IMR-90 (cell line): ENCODE data around the gene CFD. TPM values are rescaled to one million over a fixed set of nuclear protein-coding genes. Genes with fewer than 3 reads are reported as not detected.
A peak's percentile ranks its signal among the peaks of the same experiment; 100 is the strongest.

ENCODE experiments used
- ATAC-seq: fragments of 200-7000 bp; cut with Tn5 transposase; 2 replicates; pipeline ENCODE4 v1.9.1; 2020; ENCODE audit warnings: low read depth, mild to moderate bottlenecking, moderate library complexity
- BruUV-seq: library from RNA; stranded (reverse); fragments of 400-500 nt; replicated peaks from 2 replicates; lab custom pipeline; 2021; lab: Mats Ljungman, UMichigan
- CTCF ChIA-PET: fragments of 300-600 bp; formaldehyde crosslinking; extraction: SDS; loops from one replicate; lab custom pipeline; 2021; ENCODE audit warnings: antibody characterized with exemption; lab: Yijun Ruan, JAX
- POLR2A ChIA-PET: fragments of 300-600 bp; sonication (Branson Sonifier 250); formaldehyde crosslinking; loops from one replicate; lab custom pipeline; 2022; ENCODE audit warnings: antibody characterized with exemption; ENCODE audit not compliant: unreplicated experiment; lab: Charles Lee
- DNase-seq: peaks from one replicate; pipeline ENCODE4 v3.0.0; 2013
- H2AFZ ChIP-seq: replicated peaks from 2 replicates; pipeline ENCODE3; 2013; ENCODE audit warnings: low read length, mild to moderate bottlenecking; ENCODE audit not compliant: poor library complexity
- H2AK5ac ChIP-seq: 2 replicates; pipeline ENCODE4 v1.6.1; 2013; ENCODE audit warnings: low read depth, low read length, inconsistent platforms
- H2AK9ac ChIP-seq: replicated peaks from 2 replicates; pipeline ENCODE3; 2013; ENCODE audit warnings: mild to moderate bottlenecking, low read depth, low read length, moderate library complexity; ENCODE audit not compliant: poor library complexity
- H2BK120ac ChIP-seq: 2 replicates; pipeline ENCODE4 v1.6.1; 2013; ENCODE audit warnings: low read depth, low read length, inconsistent platforms
- H2BK15ac ChIP-seq: 3 replicates; pipeline ENCODE4 v1.6.1; 2013; ENCODE audit warnings: low read depth, low read length, inconsistent platforms
- H2BK20ac ChIP-seq: 2 replicates; pipeline ENCODE4 v1.6.1; 2013; ENCODE audit warnings: low read depth, mild to moderate bottlenecking, inconsistent platforms, low read length, moderate library complexity
- H2BK5ac ChIP-seq: 2 replicates; pipeline ENCODE4 v1.6.1; 2013; ENCODE audit warnings: mild to moderate bottlenecking, low read depth, low read length, inconsistent platforms; ENCODE audit not compliant: poor library complexity, severe bottlenecking
- H3K14ac ChIP-seq: replicated peaks from 2 replicates; pipeline ENCODE4 v1.6.1; 2013; ENCODE audit warnings: low read depth, low read length, inconsistent platforms
- H3K18ac ChIP-seq: 2 replicates; pipeline ENCODE4 v1.6.1; 2013; ENCODE audit warnings: low read depth, low read length, control low read depth
- H3K23ac ChIP-seq: 2 replicates; pipeline ENCODE4 v1.6.1; 2013; ENCODE audit warnings: low read depth, low read length, inconsistent platforms
- H3K27ac ChIP-seq: 2 replicates; pipeline ENCODE4 v1.5.1; 2013; ENCODE audit warnings: mild to moderate bottlenecking, control low read depth, low read length; ENCODE audit not compliant: insufficient read depth
- H3K27me3 ChIP-seq: 2 replicates; pipeline ENCODE4 v1.6.1; 2013; ENCODE audit warnings: low read length; ENCODE audit not compliant: control insufficient read depth, insufficient read depth
- H3K36me3 ChIP-seq: 2 replicates; pipeline ENCODE4 v1.6.1; 2013; ENCODE audit warnings: low read length, mixed read lengths; ENCODE audit not compliant: control insufficient read depth, insufficient read depth
- H3K4ac ChIP-seq: 2 replicates; pipeline ENCODE4 v1.6.1; 2013; ENCODE audit warnings: low read depth, low read length, inconsistent platforms
- H3K4me1 ChIP-seq: 2 replicates; pipeline ENCODE4 v1.6.1; 2013; ENCODE audit warnings: low read length, mixed read lengths; ENCODE audit not compliant: control insufficient read depth, insufficient read depth
- H3K4me2 ChIP-seq: 2 replicates; pipeline ENCODE4 v1.6.1; 2013; ENCODE audit warnings: low read depth, mild to moderate bottlenecking, control low read depth, low read length, moderate library complexity
- H3K4me3 ChIP-seq: 2 replicates; pipeline ENCODE4 v1.5.1; 2013; ENCODE audit warnings: low read depth, mild to moderate bottlenecking, control low read depth, low read length, moderate library complexity; ENCODE audit not compliant: insufficient read depth
- H3K56ac ChIP-seq: 2 replicates; pipeline ENCODE4 v1.6.1; 2013; ENCODE audit warnings: low read length, inconsistent platforms; ENCODE audit not compliant: insufficient read depth; ENCODE audit errors: extremely low read depth
- H3K79me1 ChIP-seq, 2 experiments: 2 replicates each; pipeline ENCODE4 v1.6.1; 2013; ENCODE audit warnings: low read length in 2 of 2, inconsistent platforms in 1 of 2, low read depth in 1 of 2
- H3K9ac ChIP-seq: 2 replicates; pipeline ENCODE4 v1.6.1; 2013; ENCODE audit warnings: low read depth, low read length, control low read depth
- H3K9me1 ChIP-seq: 2 replicates; pipeline ENCODE4 v1.6.1; 2013; ENCODE audit warnings: low read length, inconsistent platforms; ENCODE audit not compliant: insufficient read depth
- H3K9me3 ChIP-seq: 2 replicates; pipeline ENCODE4 v1.6.1; 2013; ENCODE audit warnings: low read length; ENCODE audit not compliant: control insufficient read depth, insufficient read depth
- H4K20me1 ChIP-seq: 2 replicates; pipeline ENCODE4 v1.6.1; 2013; ENCODE audit warnings: low read length, inconsistent platforms; ENCODE audit not compliant: insufficient read depth
- H4K5ac ChIP-seq: 2 replicates; pipeline ENCODE4 v1.6.1; 2013; ENCODE audit warnings: mild to moderate bottlenecking, low read depth, low read length, control low read depth
- H4K8ac ChIP-seq, 2 experiments: 2 replicates each; pipeline ENCODE4 v1.6.1; 2013; ENCODE audit warnings: low read depth in 2 of 2, low read length in 2 of 2, control low read depth in 1 of 2, inconsistent platforms in 1 of 2
- H4K91ac ChIP-seq: 2 replicates; pipeline ENCODE4 v1.6.1; 2013; ENCODE audit warnings: low read depth, low read length, inconsistent platforms; ENCODE audit not compliant: insufficient read depth
- CEBPB ChIP-seq: IDR thresholded peaks from 2 replicates; pipeline ENCODE4 v1.6.1; 2012; ENCODE audit warnings: low read depth, low read length, improper control_type of control experiment
- CHD1 ChIP-seq: IDR thresholded peaks from 2 replicates; pipeline ENCODE4 v1.6.1; 2012; ENCODE audit warnings: low read depth, low read length, improper control_type of control experiment
- FOS ChIP-seq: fragments of 150-350 bp; IDR thresholded peaks from 2 replicates; pipeline ENCODE4 v1.6.1; 2016; ENCODE audit warnings: low read depth, low read length
- MAFK ChIP-seq: IDR thresholded peaks from 2 replicates; pipeline ENCODE4 v1.6.1; 2012; ENCODE audit warnings: low read depth, low read length, improper control_type of control experiment
- MAZ ChIP-seq: IDR thresholded peaks from 2 replicates; pipeline ENCODE4 v1.6.1; 2012; ENCODE audit warnings: low read depth, mild to moderate bottlenecking, low read length, improper control_type of control experiment, moderate library complexity, borderline replicate concordance
- NFE2L2 ChIP-seq: fragments of 150-350 bp; IDR thresholded peaks from 2 replicates; pipeline ENCODE4 v1.6.1; 2016; ENCODE audit warnings: low read depth, mild to moderate bottlenecking, low read length
- POLR2A ChIP-seq: IDR thresholded peaks from 2 replicates; pipeline ENCODE4 v1.6.1; 2012; ENCODE audit warnings: mild to moderate bottlenecking, low read depth, low read length
- WGBS, 2 experiments: methylation state at CpG; one replicate each; pipeline versions ENCODE4 v1.1.5 to v1.1.7; 2013; ENCODE audit warnings: missing lambda C conversion rate in 2 of 2; ENCODE audit not compliant: insufficient read length in 1 of 2; ENCODE audit errors: extremely low coverage in 2 of 2; 5-methylcytosine and 5-hydroxymethylcytosine counted together
- dilution Hi-C: fragments of 300-500 bp; cut with HindIII; formaldehyde crosslinking; loops from one replicate; pipeline ENCODE4 v1.14.3; 2018; ENCODE audit warnings: low sequenced_read_pairs; ENCODE audit not compliant: unreplicated experiment
- in situ Hi-C: fragments of 300-500 bp; cut with MboI; formaldehyde crosslinking; loops from 3 replicates; pipeline ENCODE4 v1.14.3; 2019; ENCODE audit warnings: low sequenced_read_pairs, inconsistent platforms, mixed read lengths
- intact Hi-C: fragments of 100-400 bp; cut with micrococcal nuclease; formaldehyde crosslinking; loops from 2 replicates; pipeline ENCODE4 v1.10.0; 2022
- polyA plus RNA-seq, 3 experiments: library from polyadenylated mRNA; depleted of rRNA; stranded (reverse); fragments of >200 nt; gene quantifications; 2 replicates each; pipeline ENCODE4 v1.2.3, GENCODE V29; 2012; ENCODE audit warnings: low replicate concordance in 1 of 3
- total RNA-seq: library from RNA; depleted of rRNA; stranded (reverse); fragments of >200 nt; gene quantifications from 2 replicates; pipeline ENCODE4 v1.2.3, GENCODE V29; 2012

Gene CFD
- total and polyA plus RNA-seq, 2 of the 4 experiments (the other 2 are of a cell fraction) = 1.4 to 2.8 TPM

DNA sequence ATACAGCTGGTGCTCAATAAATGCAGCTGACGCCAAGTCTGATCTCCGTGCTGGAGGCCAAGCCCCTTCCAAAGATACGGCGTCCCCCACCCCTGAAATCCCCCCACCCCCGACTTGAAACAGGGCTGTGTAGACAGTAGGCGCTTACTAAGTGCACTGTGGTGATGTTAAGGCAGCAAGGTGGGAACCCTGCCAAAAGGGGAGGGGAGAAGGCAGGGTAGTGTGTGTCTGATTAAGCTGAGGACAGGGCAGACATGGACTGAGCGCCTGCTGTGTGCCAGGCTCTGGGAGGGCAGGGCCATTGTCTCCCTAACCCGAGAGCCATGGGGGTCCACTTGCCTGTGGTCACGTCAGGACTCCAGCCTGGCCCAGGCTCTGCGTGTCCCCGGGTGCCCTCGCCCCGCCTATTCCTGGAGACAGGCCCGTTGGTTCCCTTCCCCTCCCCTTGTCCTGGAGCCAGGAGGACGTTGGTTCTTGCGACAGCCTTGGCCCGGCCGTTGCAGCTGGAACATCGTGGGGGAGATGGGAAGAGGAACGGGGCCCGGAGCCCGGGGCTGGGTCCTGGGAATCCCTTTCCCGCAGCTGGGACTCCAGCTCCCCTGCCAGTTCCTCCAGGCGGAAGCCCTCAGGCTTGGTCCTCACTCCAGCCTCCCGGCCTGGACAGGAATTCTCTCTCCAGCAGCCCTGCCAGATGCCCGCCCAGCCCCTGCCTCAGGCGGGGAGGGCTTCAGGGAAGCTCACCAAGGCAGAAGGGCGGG, 9.1 kb upstream of the CFD start:
- no peaks in the 10 kb centered on the region for H4K20me1 ChIP-seq
- H3K9me3 ChIP-seq = no peaks in the 10 kb centered on the region
- peak overlapping the region; percentile 89 for H2AFZ ChIP-seq
- peak; percentile 81 for DNase-seq
- peak; percentile 88 for ATAC-seq
- H3K27ac ChIP-seq = peak overlapping the region; percentile 90
- in situ Hi-C loops (no loop called here), intact Hi-C loops (loop anchor here (1.0 kb wide), 1 partner anchor 35 kb away; no protein-coding TSS in a partner anchor), dilution Hi-C loops (no loop called here)
- peak overlapping the region; percentile 70 for H2BK5ac ChIP-seq
- H3K36me3 ChIP-seq = no peaks in the 10 kb centered on the region
- peak overlapping the region; percentile 95 for H2AK9ac ChIP-seq
- peaks cover 4% of the 10 kb centered on the region; the same call in 1 of the 2 replicates for H3K27me3 ChIP-seq
- peak overlapping the region; percentile 84 for H3K4ac ChIP-seq
- 0% methylated on average over 1 of the region's 28 CpGs; no CpG with 5 or more reads in 1 of the 2 experiments for WGBS, 2 experiments
- TF ChIP-seq MAFK (no peak), FOS (no peak), CHD1 (no peak), POLR2A (no peak), NFE2L2 (no peak), CEBPB (peak; percentile 89), MAZ (peak; percentile 54; the same call in 1 of the 2 replicates)
- peak overlapping the region; percentile 47 for H3K56ac ChIP-seq
- POLR2A ChIA-PET = no interaction called here
- H2BK20ac ChIP-seq = peak overlapping the region; percentile 52; the same call in 1 of the 2 replicates
- CTCF ChIA-PET = no interaction called here
- H3K23ac ChIP-seq = peak overlapping the region; percentile 84; the same call in 1 of the 2 replicates
- peak overlapping the region; percentile 54 to 94; a peak in 3 of 4 replicates for H4K8ac ChIP-seq
- peaks cover 6% of the 10 kb centered on the region for H3K4me1 ChIP-seq
- H3K9me1 ChIP-seq = no peaks in the 10 kb centered on the region
- H3K4me3 ChIP-seq = no peak overlapping the region
- H3K18ac ChIP-seq = peak overlapping the region; percentile 56
- H2BK120ac ChIP-seq = peak overlapping the region; percentile 59
- peak overlapping the region; percentile 32 for H3K9ac ChIP-seq
- peak overlapping the region; percentile 88 for H2AK5ac ChIP-seq
- H2BK15ac ChIP-seq = peak overlapping the region; percentile 97; the same call in 2 of the 3 replicates
- BruUV-seq = no TSS peak
- peak overlapping the region; percentile 23; the same call in 1 of the 2 replicates for H3K4me2 ChIP-seq
- peak overlapping the region; percentile 90 for H4K91ac ChIP-seq
- peak overlapping the region; percentile 13; the same call in 1 of the 2 replicates for H3K14ac ChIP-seq
- peak overlapping the region; percentile 68 for H4K5ac ChIP-seq
- no peaks in the 10 kb centered on the region for H3K79me1 ChIP-seq
